Esophagus muscularis mucosa (tissue), 4 donors: ENCODE results near the gene SH2D5. TPM values are rescaled to one million over a fixed set of nuclear protein-coding genes. Genes with fewer than 3 reads are reported as not detected.

ENCODE experiments used
- DNase-seq: peaks from one replicate; pipeline ENCODE4 v3.0.0-alpha.2; 2017; ENCODE audit errors: extremely low spot score
- H3K27ac ChIP-seq, 4 donors: fragments of 200-600 bp; sonication (generic); replicated peaks in 1 of 4; 1 replicate in 3 of 4; 2 replicates in 1 of 4; pipeline ENCODE4 v1.5.1; 2016 to 2019; ENCODE audit warnings: mild to moderate bottlenecking in 1 of 4
- H3K27me3 ChIP-seq, 4 donors: fragments of 200-600 bp; sonication (generic); one replicate each; pipeline versions ENCODE4 v1.5.1 to v1.6.0; 2016 to 2019
- H3K36me3 ChIP-seq, 4 donors: fragments of 200-600 bp; sonication (generic); one replicate each; pipeline ENCODE4 v1.5.1; 2016 to 2019
- H3K4me1 ChIP-seq, 4 donors: fragments of 200-600 bp; sonication (generic); one replicate each; pipeline ENCODE4 v1.5.1; 2016 to 2019
- H3K4me3 ChIP-seq, 4 donors: fragments of 200-600 bp; sonication (generic); 1 replicate in 2 of 4; 2 replicates in 2 of 4; pipeline ENCODE4 v1.5.1; 2016 to 2019; ENCODE audit warnings: mild to moderate bottlenecking in 4 of 4, moderate library complexity in 1 of 4
- H3K9me3 ChIP-seq, 4 donors: fragments of 200-600 bp; sonication (generic); 1 replicate in 3 of 4; 2 replicates in 1 of 4; pipeline ENCODE4 v1.5.1; 2016 to 2019
- CTCF ChIP-seq, 3 experiments: fragments of 200-600 bp in 2 of 3; fragments of 450-650 bp in 1 of 3; sonication (generic) in 2 of 3; IDR thresholded peaks; one replicate each; pipeline ENCODE4 v1.5.1; 2017 to 2019; ENCODE audit warnings: antibody characterized with exemption in 3 of 3, mild to moderate bottlenecking in 2 of 3, moderate library complexity in 1 of 3
- EP300 ChIP-seq: sonication (generic); formaldehyde crosslinking; IDR thresholded peaks from one replicate; pipeline ENCODE4 v1.6.1; 2017; ENCODE audit warnings: antibody characterized with exemption
- POLR2A ChIP-seq: fragments of 450-650 bp; IDR thresholded peaks from one replicate; pipeline ENCODE4 v1.6.1; 2017; ENCODE audit warnings: antibody characterized with exemption, moderate library complexity, mild to moderate bottlenecking, low read depth
- POLR2AphosphoS5 ChIP-seq, 2 donors: sonication (generic); formaldehyde crosslinking; IDR thresholded peaks; one replicate each; pipeline ENCODE4 v1.6.1; 2017; ENCODE audit warnings: antibody characterized with exemption in 2 of 2
- WGBS: methylation state at CpG from one replicate; pipeline ENCODE4 v1.1.5; 2018; 5-methylcytosine and 5-hydroxymethylcytosine counted together
- intact Hi-C: fragments of 100-400 bp; cut with DNase I; formaldehyde crosslinking; loops from one replicate; pipeline ENCODE4 v1.15.1; 2023
- total RNA-seq, 4 donors: library from RNA; depleted of rRNA; stranded (reverse); fragments of >200 nt; gene quantifications; one replicate each; pipeline versions ENCODE4 v1.1.0 to v1.2.1, GENCODE V29; 2016

SH2D5 gene
- total RNA-seq, 4 donors from 2014 or later, result 0.42 to 7.2 (median 1.7) TPM

- Histone ChIP-seq H3K36me3 (no peaks in the 10 kb centered on the region), H3K4me1 (no peaks in the 10 kb centered on the region), H3K4me3 (no peak overlapping the region), H3K27me3 (peaks cover 0 to 32% (median 0%) of the 10 kb centered on the region in 4 donors), H3K9me3 (no peaks in the 10 kb centered on the region), H3K27ac (no peak overlapping the region)
- TF ChIP-seq CTCF (IDR thresholded peaks at IDR 0.05), result no peak
- no peak for TF ChIP-seq EP300
- no peak for TF ChIP-seq POLR2AphosphoS5 (IDR thresholded peaks at IDR 0.05)
- TF ChIP-seq POLR2A, result no peak
- no peak for DNase-seq
- intact Hi-C loops, result no loop called here
- 75% methylated on average over 2 of the region's 6 CpGs for WGBS
These were observed 24.4 kb downstream of the SH2D5 start for GRCh38 chr1:20708057-20708456.

DNA sequence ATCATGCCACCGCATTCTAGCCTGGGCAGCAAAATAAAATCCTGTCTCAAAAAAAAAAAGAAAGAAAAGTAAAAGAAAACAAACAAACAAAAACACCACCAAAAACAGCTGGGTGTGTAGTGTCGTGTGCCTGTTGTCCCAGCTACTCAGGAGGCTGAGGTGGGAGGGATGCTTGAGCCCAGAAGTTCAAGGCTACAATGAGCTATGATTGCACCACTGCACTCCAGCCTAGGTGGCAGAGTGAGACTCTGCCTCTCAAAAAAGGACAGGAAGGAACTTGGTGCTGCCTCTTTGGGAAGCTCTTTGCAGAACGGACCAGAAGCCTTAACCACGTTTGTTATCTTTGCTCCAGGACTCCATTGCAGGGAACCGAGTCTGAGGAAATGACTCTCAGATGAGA lies 25.7 kb downstream of the SH2D5 start:
- intact Hi-C loops, result no loop called here
- TF ChIP-seq CTCF (IDR thresholded peaks at IDR 0.05), result no peak
- no peak for TF ChIP-seq POLR2A
- TF ChIP-seq POLR2AphosphoS5 (IDR thresholded peaks at IDR 0.05), result no peak
- TF ChIP-seq EP300, result no peak
- no peak for DNase-seq
- 63% methylated on average over 5 of the region's 5 CpGs for WGBS
- Histone ChIP-seq H3K27me3 (peaks cover 0 to 27% (median 0%) of the 10 kb centered on the region in 4 donors), H3K4me3 (no peak overlapping the region), H3K9me3 (no peaks in the 10 kb centered on the region), H3K36me3 (no peaks in the 10 kb centered on the region), H3K27ac (no peak overlapping the region), H3K4me1 (no peaks in the 10 kb centered on the region)

DNA sequence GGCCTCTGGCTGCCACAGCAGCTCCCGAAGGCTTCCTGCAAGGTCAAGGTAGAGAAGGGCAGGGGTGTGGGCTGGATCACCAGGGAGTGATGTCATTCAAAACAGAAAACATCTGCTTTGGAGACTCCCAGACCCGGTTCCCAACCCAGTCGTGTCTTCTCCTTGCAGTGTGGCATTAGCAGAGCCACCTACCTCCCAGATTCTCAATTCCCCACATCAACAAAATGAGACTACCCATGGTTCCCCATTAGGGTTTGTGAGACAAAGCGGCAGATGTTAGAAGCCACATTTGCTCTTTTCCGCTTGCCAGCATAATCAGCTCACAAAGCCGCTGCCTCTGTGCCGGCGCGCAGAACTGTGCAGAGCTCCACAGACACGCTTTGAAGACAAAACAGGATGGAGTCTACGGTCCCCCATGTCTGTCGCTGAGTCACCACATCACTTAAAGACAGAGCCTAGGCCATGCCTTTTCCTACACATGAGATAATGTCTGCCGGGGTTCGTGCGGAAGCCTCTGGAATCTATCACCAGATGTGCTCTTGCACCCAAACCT lies 27.2 kb downstream of the SH2D5 start:
- intact Hi-C loops, result no loop called here
- Histone ChIP-seq H3K27me3 (peaks cover 0 to 13% (median 0%) of the 10 kb centered on the region in 4 donors), H3K9me3 (no peaks in the 10 kb centered on the region), H3K36me3 (no peaks in the 10 kb centered on the region), H3K4me1 (no peaks in the 10 kb centered on the region), H3K27ac (no peak overlapping the region), H3K4me3 (no peak overlapping the region)
- no peak for DNase-seq
- TF ChIP-seq CTCF (IDR thresholded peaks at IDR 0.05), result no peak
- TF ChIP-seq EP300, result no peak
- TF ChIP-seq POLR2A, result no peak
- TF ChIP-seq POLR2AphosphoS5 (IDR thresholded peaks at IDR 0.05), result no peak
- 88% methylated on average over 15 of the region's 15 CpGs for WGBS

DNA sequence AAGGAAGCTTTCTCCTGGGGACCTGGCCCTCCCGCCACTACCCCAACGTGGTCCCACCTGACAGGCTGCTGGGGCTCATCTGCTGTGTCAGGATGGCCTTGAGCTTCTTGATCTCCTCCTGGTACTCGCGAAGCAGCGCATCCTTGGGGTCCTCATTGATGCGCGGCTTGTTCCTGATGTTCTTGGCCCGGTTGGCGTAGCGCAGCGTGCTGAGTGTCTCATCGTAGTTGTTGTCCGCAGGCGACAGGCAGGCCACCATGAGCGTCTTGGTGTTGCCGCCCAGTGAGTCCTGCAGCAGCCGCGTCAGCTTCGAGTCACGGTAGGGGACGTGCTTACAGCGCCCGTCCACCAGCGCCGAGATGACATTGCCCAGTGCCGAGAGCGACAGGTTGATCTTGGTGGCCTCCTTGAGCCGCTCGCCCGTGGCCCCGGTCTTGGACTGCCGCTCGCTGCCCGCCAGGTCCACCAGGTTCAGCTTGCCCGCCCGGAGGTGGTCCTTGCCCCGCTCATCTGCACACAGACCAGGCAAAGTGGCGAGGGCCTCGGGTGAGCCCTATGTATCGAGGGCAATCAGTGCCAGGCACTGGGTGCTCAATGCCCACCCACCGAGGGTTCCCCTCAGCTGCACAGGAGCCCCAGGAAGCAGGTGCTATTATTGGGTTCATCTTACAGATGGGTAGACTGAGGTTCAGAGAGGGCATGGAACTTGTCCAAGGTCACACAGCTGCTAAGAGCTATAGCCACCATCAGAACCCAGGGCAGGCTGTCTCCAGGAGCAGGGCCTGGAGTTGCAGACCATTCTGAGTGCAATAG lies 27.9 kb downstream of the SH2D5 start:
- Histone ChIP-seq H3K27me3 (peaks cover 0 to 6% (median 0%) of the 10 kb centered on the region in 4 donors), H3K4me1 (no peaks in the 10 kb centered on the region), H3K9me3 (no peaks in the 10 kb centered on the region), H3K4me3 (no peak overlapping the region), H3K27ac (no peak overlapping the region), H3K36me3 (no peaks in the 10 kb centered on the region)
- WGBS, result 90% methylated on average over 21 of the region's 41 CpGs
- intact Hi-C loops, result no loop called here
- TF ChIP-seq EP300 (no peak), POLR2AphosphoS5 (IDR thresholded peaks at IDR 0.05) (no peak), CTCF (IDR thresholded peaks at IDR 0.05) (no peak), POLR2A (no peak)
- DNase-seq, result no peak
